ENCODE measurements around the gene ABCA4. TPM values are rescaled to one million over a fixed set of nuclear protein-coding genes. Genes with fewer than 3 reads are reported as not detected.

The ABCA4 gene
- total RNA-seq, 6 experiments from 2014 or later: 0.49 to 0.99 (median 0.75) TPM

DNA sequence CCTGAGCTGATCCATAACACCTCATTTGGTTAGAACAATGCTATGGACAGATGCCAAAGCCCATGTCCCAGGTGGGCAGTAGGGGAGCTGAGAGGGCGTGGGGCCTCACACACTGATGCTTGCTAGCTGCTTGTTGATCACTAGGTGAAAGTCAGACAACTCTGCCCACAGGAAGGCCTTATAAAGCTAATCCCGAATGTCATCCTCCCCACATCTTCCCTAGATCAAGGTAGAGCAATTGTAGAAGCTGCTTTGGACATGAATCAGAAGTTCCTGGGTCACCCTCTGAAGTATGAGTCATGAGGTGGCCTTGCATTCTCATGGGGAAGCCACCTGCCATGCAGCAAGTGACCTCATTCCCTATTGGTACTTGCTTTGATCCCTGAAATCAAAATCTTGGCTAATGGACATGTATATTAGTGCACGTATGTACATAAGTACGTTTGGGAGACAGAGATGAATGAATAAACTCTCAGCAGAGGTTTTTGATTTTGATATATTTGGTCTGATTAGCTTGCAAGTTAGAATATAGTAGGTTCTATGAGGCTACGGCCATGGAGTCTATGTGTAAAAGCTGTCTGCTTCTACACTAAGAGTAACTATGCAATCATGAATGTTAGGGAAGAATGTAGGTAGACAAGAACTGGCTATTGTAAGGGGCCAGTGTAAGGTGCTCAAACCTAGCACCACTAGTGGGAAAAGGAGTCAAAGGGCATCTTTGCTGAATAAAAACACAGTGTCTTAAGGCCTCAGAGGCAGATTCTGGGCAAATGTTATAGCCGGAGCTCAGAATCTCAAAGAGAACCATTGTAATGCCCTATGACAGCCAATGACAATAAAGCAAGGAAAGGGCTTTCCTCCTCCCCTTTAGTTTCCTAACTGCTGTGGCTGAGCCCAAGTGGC, 52.6 kb downstream of the ABCA4 start:
- no peaks in the 10 kb centered on the region for H3K36me3 ChIP-seq
- intact Hi-C loops (cut with DNase I): loop anchor here in 1 of 2 donors (10.0 kb wide), 1 partner anchor 176 kb away; no protein-coding TSS in a partner anchor
- TF ChIP-seq, protein P1, sequence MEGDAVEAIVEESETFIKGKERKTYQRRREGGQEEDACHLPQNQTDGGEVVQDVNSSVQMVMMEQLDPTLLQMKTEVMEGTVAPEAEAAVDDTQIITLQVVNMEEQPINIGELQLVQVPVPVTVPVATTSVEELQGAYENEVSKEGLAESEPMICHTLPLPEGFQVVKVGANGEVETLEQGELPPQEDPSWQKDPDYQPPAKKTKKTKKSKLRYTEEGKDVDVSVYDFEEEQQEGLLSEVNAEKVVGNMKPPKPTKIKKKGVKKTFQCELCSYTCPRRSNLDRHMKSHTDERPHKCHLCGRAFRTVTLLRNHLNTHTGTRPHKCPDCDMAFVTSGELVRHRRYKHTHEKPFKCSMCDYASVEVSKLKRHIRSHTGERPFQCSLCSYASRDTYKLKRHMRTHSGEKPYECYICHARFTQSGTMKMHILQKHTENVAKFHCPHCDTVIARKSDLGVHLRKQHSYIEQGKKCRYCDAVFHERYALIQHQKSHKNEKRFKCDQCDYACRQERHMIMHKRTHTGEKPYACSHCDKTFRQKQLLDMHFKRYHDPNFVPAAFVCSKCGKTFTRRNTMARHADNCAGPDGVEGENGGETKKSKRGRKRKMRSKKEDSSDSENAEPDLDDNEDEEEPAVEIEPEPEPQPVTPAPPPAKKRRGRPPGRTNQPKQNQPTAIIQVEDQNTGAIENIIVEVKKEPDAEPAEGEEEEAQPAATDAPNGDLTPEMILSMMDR (IDR thresholded peaks at IDR 0.05): no peak
- no peak for TF ChIP-seq POLR2A (IDR thresholded peaks at IDR 0.05)
- no peaks in the 10 kb centered on the region for H3K9me3 ChIP-seq
- peak overlapping the region; percentile 10 to 49 (median 19) for H3K27ac ChIP-seq
- 77% methylated on average over 5 of the region's 6 CpGs for WGBS (ENCODE audit: insufficient coverage, low coverage, low lambda C conversion rate, missing lambda C conversion rate)
- no peak overlapping the region for H3K4me3 ChIP-seq
- H3K27me3 ChIP-seq: no peaks in the 10 kb centered on the region
- ATAC-seq: peak in 1 of 4 donors; percentile 71
- DNase-seq: no peak
- peaks cover 0 to 10% (median 0%) of the 10 kb centered on the region in 4 donors for H3K4me1 ChIP-seq

DNA sequence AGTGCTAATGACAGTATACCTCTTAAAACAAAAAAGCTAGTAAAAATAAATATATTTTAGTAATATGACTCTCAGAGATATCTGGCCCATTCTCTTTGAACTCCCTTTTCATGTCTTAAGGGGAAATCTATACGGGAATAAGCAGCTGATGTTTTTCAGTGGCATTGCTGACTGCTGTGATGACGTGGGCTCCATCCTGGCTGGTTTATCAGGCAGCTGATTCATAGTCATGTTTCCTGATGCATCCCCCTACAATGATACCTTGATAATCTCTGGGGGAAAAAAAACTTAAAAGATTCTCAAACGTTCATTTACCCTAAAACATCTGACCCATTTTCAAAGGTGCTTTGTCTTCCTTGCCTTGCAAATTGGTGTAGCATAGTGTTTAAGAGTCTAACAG, 53.8 kb downstream of the ABCA4 start:
- peak in 3 of 4 donors; percentile 32 to 60 (median 35) for ATAC-seq
- H3K36me3 ChIP-seq: no peaks in the 10 kb centered on the region
- TF ChIP-seq, protein P1 (IDR thresholded peaks at IDR 0.05): no peak
- TF ChIP-seq POLR2A (IDR thresholded peaks at IDR 0.05): no peak
- peaks cover 0 to 14% (median 1%) of the 10 kb centered on the region in 4 donors for H3K4me1 ChIP-seq
- intact Hi-C loops (cut with DNase I): loop anchor here in 1 of 2 donors (10.0 kb wide), 1 partner anchor 178 kb away; no protein-coding TSS in a partner anchor
- no peaks in the 10 kb centered on the region for H3K9me3 ChIP-seq
- peak overlapping the region in 1 of 3 donors; percentile 49 for H3K27ac ChIP-seq
- 61% methylated on average over 3 of the region's 3 CpGs for whole genome bisulfite sequencing (ENCODE audit: insufficient coverage, low coverage, low lambda C conversion rate, missing lambda C conversion rate)
- DNase-seq: peak in 1 of 3 donors; percentile 25
- H3K27me3 ChIP-seq: no peaks in the 10 kb centered on the region
- no peak overlapping the region for H3K4me3 ChIP-seq

DNA sequence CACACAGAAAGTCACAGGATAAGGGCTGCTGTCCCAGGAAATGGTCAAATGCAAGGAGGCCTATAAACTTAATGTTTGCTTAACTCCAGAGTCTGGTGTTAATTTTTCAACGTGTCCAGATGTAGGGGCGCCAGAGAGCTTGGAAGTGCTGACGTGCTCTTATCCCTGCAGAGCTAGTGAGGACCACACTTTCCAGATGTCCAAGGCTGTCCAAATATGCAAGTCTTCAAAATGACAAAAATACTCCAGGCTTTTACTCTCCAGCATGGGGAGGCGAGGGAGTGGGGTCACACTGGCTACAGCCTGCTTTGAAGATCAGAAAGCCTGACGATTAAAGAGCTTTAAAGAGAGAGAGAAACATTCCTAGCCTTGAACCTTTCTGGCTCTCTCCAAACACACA, 57.6 kb downstream of the ABCA4 start:
- Histone ChIP-seq H3K27me3 (no peaks in the 10 kb centered on the region), H3K36me3 (no peaks in the 10 kb centered on the region), H3K4me1 (peaks cover 0 to 12% (median 5%) of the 10 kb centered on the region in 4 donors), H3K4me3 (no peak overlapping the region), H3K9me3 (no peaks in the 10 kb centered on the region), H3K27ac (peak overlapping the region in 1 of 3 donors; percentile 9)
- no peak for TF ChIP-seq POLR2A (IDR thresholded peaks at IDR 0.05)
- TF ChIP-seq, protein P1 (IDR thresholded peaks at IDR 0.05): peak; percentile 11 to 36 (median 30)
- intact Hi-C loops (cut with DNase I): loop anchor here in 1 of 2 donors (5.0 to 10.0 kb wide), 2 partner anchors 181 to 269 kb away; no protein-coding TSS in a partner anchor
- ATAC-seq (peak; percentile 21 to 40 (median 36)), DNase-seq (no peak)
- 29% methylated on average over 4 of the region's 5 CpGs for WGBS (ENCODE audit: insufficient coverage, low coverage, low lambda C conversion rate, missing lambda C conversion rate)

DNA sequence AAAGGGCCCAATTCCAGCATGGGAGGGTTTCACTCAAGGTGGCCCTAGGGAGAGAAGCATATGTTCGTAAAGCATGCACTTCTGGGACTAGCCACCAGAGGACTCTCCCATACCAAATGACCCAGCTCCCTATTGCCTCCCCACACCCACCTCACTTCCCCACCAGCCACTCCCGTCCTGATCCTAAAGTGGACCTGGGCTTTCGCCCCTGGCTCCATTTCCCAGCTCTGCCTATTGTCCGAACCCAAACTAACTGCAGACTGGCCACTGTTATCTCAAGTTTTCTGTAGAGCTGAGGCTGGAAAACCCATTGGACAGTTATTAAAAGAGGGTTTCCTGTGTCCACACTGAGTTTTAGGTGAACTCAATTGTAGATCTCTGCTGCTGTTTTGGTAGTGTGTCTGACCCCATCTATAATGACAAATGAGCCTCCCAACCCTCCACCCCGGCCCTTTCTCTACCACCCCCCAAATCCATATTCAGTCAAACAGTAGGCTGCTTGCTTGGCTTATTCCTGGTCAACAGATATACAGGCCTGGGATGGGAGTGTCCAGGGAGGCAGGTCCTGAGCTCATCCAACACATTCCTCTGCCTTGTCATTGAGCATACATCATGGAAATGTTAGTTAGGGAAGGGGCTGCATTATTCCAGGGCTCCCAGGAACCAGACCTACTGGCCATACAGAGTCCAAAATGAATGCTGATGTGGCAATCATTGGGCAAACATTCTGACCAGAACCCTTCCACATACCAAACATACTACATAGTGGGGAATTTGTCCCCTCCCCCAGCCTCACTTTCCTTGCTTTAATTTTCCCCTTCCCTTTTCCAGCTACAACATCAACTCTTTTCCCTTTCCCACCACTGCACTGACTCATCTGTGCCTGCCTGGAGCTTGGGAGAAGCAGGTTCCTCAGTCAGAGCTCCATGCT, 59.2 kb downstream of the ABCA4 start:
- Histone ChIP-seq H3K36me3 (no peaks in the 10 kb centered on the region), H3K4me1 (peaks cover 0 to 12% (median 5%) of the 10 kb centered on the region in 4 donors), H3K9me3 (no peaks in the 10 kb centered on the region), H3K27ac (peak overlapping the region; percentile 50 to 71 (median 51)), H3K27me3 (no peaks in the 10 kb centered on the region), H3K4me3 (no peak overlapping the region)
- DNase-seq (peak; percentile 68 to 82 (median 68)), ATAC-seq (peak; percentile 93 to 97 (median 96))
- intact Hi-C loops (cut with DNase I): loop anchor here in 1 of 2 donors (5.0 to 10.0 kb wide), 2 partner anchors 183 to 271 kb away; no protein-coding TSS in a partner anchor
- TF ChIP-seq, protein P1 (IDR thresholded peaks at IDR 0.05): peak; percentile 87 to 98 (median 88)
- peak; percentile 11 for TF ChIP-seq POLR2A (IDR thresholded peaks at IDR 0.05)
- WGBS (ENCODE audit: insufficient coverage, low coverage, low lambda C conversion rate, missing lambda C conversion rate): 8% methylated on average over 4 of the region's 5 CpGs

Measured in right lobe of liver (tissue), 6 donors.